DMS53 (cell line): ENCODE results near the gene MAP4K2.

ENCODE experiments used
- DNase-seq: peaks from one replicate; lab custom pipeline; 2025; lab: John Stamatoyannopoulos, UW

MAP4K2 gene

DNA sequence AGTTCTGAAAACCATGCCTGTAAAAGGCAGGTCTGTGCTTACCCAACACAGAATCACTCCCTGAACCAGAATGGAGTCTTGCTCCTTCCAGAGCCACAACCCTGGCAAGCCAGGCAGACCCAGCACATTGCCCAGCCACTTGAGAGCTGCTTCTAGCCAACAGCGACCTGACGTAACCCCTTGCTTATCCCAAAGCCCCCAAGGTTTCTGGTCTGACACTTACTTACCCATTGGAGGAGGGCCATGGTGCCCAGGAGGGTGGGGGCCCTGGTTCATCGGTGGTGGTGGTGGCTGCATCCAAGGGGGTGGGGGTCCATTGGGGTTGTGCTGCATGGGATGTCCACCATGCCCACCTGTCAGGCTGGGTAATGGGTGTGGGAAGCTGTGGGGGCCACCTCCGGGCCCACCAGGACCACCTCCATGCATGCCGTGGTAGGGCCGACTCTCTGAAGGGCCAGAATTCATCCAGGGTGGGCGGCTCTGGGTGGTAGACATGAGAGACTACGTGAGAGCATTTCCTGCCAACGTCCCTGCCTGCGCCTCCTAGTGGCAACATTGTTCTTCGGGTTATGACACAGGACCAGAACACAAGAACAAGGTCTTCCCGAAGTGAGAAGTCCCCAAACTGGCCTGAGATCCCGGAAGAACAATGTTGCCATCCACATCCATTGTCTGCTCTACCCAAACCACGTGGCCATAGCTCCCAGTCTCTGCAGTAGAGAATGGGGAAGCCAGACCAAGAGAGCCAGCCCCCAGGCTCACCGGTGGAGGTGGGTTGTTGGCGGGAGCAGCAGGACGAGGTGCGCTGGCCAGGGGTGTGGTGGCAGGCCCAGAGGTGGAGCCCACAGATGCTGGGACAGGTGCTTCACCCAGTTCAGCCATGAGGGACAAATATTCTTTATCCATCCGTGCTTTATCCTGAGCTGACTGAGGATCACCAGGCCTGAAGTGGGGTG, 35.4 kb downstream of the MAP4K2 start:
- DNase-seq = peak; percentile 86

DNA sequence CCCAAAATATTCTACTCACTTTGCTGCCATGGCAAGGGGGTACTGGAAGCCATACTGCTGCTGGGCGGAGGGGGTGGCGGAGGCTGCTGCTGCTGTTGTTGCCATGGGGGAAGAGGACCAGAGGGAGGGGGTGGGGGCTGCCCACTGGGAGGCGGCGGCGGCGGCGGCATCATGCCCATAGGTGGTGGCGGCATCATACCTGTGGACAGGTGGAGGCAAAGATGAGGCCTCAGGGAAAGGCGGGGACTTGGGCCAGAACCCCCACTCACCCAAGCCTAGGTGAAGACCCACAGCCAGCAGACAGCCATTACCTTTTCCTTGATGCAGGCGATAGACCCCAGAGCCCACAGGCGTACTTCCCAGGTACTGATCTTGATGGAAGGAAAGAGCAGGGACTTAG, 36.1 kb downstream of the MAP4K2 start:
- DNase-seq = no peak

DNA sequence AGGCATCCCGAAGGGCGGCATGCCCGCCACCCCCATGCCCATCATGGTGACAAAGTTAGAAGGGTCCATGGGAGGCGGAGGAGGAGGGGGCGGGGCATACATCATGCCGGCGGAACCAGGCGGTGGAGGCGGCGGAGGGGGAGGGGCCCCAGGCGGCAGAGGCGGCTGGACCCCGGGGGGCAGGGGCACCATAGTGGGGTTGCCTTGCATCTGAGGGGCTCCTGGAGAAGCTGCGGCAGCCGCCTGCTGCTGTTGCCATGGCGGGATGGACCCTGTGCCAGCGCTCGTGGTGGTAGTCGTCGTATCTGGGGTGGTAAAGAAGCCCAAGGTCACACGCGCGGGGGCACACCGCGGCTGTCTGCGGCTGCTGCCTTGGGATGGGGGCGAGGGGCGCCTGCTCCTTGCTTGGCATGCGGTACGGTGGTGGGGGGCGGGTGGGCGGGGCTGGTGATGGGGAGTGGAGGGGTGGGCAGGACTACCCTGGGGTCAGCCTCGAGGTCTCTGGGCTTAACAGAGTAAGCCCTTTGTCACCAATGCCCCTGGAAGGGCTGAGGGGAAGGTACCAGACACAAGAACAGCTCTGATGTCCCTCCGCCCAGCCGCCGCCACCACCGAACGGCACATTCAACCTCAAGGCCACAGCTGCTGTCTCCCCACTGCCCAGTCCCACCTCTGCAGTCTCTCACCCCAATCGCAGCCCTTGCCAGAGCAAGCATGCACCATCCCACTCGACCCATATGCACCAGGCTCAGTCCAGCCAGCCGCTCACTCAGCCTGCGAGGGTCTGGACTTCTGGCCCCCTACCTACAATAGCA, 37.0 kb downstream of the MAP4K2 start:
- DNase-seq = no peak

DNA sequence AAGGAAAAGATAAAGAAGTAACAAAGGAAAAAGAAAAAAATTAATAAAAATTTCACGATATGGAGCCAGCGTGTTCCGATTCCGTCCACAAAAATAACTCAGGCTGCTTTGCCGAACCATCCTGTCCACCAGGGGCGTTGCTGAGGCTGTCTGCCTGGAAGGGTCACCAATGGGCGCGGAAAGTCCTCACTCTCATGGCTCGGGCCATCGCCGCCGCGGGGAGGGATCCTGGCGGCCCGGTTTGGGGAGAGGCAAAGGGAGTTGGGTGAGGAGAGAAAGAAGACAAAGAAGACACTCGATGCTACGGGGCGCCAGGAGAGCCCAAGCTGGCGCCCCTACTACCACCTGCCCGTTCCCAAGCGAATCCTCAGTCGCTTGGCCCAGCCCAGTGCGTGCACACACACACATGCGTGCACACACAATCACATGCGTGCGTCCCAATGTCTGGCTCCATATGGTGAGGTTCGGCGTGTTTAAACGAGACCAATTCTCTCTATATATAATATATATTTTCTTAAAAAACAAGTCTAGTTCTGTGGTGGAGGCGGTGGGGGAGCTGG, 37.6 kb downstream of the MAP4K2 start:
- DNase-seq = peak; percentile 35

DNA sequence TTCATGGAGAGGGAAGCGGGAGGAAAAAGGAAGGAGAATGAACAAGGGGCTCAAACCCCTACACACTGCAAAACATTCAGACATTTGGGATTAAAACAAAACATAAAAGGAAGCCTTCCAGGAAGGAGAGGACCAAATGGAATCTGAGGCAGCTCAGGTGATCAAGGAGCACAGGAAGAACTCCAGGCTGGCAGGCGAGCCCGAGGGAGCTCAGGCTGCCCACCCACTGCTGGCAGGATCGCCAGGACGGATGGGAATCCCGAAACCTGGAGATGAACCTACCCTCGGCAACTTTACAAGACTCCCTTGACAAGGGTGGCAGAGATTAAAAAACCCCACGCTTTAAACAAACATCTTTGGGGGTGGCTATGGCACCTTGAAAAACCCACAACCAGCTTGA, 38.3 kb downstream of the MAP4K2 start:
- DNase-seq = no peak

DNA sequence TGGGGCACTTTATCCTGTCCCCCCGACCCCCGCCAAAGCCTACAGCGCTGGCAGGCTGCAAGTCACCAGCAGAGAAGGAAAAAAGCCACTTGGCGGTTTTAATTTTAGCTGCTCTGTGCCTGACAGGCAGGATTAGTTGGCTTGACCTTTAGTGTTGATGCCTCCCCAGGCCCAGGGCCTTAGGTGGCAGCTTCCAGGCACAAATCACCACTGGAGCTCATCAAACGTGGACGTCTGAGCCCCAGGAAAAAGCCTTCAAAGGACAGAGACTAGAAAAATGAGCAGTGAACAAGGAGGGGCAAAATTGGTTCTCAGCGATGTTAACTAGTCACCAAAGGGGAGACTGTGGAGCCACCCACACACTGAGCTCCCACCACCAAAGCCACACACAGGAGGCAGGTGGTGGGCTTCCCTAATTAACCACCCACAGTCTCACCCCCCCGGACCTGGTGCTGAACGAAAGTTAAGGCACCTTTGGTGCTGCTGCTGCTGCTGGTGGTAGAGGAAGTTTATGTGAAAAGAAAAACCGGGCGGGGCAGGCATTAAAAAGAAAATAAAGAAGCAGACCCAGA, 38.9 kb downstream of the MAP4K2 start:
- no peak for DNase-seq

- DNase-seq = peak; percentile 39
These were observed 39.4 kb downstream of the MAP4K2 start for GRCh38 chr11:64763526-64764039.

GRCh38 chr11:64762674-64763525, 40.1 kb downstream of the MAP4K2 start:
- peak; percentile 62 for DNase-seq

DNA sequence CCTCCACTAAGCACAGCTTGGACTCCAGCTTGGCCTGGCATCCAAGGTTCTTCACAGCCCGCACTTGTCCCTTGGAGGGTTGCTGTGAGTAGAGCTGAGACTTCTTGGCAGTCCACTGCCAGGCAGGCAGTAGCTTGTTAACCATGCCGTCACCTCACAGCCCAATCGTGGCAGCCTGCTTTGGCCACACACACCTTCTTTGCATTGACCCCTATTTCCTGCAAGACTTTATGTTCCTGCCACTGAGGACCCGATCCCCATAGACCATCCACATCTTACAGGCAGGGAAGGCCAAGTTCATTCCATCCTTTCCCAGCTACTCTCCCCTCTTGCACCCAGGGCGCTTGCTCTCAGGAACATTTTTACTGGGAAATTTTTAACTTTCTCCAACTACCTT, 40.7 kb downstream of the MAP4K2 start:
- peak; percentile 51 for DNase-seq

DNA sequence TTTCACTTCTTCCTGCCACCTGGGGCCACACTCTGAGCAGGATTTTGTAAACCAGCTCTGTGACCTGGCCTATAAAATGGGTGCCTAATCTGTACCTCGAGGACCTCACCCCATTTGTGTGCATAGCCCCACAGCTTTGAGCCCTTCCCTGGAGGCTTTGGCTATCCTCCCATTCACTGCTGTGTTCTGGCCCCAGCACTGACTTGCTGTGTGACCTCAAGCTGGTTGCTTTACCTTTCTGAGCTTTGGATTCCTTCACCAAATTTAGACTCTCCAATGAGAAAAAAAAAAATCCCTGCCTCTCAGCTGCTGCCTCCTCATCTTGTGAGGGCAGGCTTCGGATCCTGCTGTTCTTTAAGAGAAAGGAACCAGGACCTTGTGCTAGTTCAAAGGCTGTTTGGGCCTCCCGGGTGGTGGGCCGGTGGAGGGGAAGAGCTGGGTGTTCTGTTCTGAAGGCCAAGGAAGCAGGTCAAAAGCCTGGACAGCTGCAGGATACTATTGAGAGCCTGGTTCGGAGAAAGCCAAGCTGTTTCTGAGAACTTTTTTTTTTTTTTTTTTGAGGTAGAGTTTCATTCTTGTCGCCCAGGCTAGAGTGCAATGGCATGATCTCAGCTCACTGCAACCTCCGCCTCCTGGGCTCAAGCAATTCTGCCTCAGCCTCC, 42.1 kb downstream of the MAP4K2 start:
- no peak for DNase-seq

DNA sequence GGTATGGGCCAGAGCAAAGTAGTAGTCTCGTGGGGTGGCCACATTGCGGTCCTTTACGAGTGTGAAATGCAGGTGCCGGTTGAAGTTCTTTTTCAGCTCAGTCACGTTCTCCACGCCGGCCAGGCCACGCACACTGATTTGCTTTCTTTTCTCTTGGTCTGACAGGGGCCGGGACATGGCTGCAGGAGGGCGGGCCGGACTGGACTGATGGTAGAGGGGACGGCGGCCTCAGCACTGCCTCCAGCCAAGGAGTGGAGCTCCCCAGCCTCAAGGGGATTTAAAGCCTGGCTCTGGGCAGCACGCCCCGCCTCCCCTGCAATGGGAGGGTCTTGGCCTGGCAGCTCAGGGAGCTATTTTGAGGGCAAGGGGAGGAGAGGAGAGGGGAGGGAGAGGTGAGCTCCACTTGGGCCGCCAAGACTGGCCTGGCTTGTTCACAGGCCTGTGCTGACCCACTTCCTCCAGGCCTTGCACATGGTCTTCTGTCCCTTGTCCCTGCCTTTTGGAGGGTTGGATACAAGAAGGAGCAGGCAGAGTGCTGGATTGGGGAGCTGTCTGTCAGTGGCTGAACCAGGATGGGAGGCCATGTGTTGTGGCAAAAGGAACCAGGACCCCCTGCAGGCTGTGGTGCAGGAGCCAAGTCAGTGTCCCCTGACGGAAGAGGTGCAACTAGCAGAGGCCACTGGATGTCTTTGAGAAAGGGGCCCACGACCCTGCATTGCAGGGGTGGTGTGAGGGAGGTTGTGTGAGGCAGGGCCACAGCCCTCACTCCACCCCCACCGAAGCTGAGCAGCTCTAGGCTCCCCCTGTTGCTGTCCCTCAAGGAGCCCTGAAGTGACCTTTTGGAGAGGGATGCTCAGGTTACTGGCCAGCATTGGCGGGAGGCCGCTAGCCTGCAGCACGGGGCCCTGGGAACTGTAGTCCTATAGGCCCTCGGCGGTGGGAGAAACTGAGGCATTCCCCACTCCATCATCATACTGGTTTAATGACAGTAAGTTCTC, 43.0 kb downstream of the MAP4K2 start, which contains the start of gene PYGM:
PYGM (minus strand) TSS at position 253 of the 998 bp plus-strand sequence; CDS start at position 177, 76 bp downstream.
- DNase-seq = peak; percentile 40

DNA sequence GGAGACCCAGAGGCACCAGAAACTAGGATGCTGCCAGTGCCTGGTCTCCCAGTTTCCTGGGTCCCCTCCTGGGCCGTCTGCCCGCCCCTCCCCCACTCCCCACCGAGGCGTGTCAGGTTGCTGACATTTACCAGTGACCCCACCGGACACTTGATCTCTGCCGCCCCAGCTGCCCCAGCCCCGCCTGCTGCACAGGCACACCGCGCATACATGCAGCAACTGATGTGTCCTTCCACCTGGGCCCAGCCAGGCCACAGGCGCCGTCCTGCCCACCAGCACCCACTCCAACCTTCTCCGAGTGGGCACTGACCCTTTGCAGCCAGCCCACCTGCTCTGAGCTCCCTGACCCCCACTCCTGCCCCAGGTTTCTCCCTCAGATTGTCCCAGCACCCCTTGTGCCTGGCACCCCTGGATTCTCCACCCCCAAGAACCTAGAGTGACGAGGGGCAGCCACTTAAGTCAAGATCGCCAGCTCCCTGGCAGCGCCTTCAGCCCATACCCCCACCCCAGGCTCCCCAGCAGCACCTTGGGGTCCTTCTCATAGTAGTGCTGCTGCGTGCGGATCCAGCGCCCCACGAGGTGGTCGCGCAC, 43.8 kb downstream of the MAP4K2 start:
- no peak for DNase-seq

- no peak for DNase-seq
These were observed 44.5 kb downstream of the MAP4K2 start for GRCh38 chr11:64758330-64759079.

DNA sequence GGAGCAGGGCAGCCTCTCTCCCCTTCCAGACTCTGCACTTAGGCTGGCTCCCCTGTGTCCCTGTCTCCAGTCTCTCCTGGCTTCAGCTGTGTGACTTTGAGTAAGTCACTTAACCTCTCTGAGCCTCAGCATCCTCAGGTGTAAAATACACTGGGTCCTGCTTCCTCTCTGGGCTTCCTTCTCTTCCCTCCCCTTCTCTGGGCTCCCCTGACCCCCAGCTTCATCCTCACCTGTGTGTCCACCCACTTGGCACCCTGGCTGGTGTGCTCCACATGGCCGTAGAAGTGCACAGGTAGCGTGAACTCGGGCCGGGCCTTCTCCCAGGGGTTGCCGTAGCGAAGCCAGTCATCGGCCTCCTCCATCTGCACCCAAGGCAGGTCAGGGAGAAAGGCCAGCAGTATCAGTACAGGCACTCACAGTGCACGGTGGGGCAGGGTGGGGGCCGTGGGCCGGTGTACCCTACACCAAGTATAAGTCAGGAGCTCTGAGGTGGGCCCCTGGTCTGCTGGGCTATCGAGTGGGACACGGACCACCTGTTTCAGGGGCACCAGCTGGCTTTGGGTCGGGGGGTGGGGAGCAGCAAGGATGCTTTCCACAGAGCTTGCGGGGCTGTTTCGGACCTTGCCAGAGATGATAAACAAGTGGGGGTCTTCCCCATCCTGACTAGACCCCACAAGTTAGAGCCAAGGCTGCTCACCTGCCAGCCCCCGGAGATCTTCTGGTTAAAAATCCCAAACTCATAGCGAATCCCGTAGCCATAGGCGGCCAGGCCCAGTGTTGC, 45.3 kb downstream of the MAP4K2 start:
- DNase-seq = no peak

- no peak for DNase-seq
These were observed 47.2 kb downstream of the MAP4K2 start for GRCh38 chr11:64755681-64756361.

- DNase-seq = no peak
These were observed 47.9 kb downstream of the MAP4K2 start for GRCh38 chr11:64754919-64755662.
